HG03342 (cell line): Measurements from ENCODE around the gene ENDOU.
"Not testable (repeated sequence)": the region's sequence is repeated elsewhere in the genome, so short reads cannot be mapped to it uniquely, and the experiment has no call there.

ENCODE experiments used
- ATAC-seq: cut with Tn5 transposase; IDR thresholded peaks from one replicate; pipeline ENCODE4 v1.9.1; 2021; ENCODE audit warnings: mild to moderate bottlenecking, moderate library complexity; ENCODE audit not compliant: unreplicated experiment

Gene ENDOU

DNA sequence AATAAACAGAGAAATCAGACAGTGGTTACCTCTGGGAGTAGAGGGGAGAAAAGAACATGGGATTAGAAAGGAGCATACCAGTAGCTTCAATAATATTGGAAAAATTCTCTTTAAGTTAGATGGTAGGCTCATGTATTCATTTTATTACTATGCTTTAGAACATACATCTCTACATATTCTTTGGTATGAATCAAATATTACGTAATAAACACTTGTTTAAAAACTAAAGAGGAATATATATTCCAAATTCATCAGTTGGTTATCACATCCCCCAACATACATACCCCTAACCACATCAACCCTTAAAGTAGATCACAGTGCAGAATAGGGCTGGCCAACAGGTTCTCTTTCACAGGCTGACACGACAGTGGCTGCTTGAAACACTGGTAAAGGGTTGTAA is 25.0 kb downstream of the ENDOU start:
- no peak for ATAC-seq

DNA sequence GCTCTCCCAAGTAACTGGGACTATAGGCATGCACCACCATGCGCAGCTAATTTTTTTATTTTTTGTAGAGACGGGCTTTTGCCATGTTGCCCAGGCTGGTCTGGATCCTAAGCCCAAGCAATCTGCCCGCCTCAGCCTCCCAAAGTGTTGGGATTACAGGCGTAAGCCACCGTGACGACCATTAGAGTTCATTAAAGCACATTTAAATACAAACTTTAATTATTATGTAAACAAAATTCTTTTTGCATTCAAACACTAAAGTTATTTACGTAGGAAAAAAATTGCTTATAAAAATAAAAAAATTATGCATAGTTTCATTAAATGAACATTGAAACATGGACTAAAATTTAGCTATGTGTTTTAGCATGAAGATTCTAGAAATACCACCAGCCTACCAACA is 26.7 kb downstream of the ENDOU start:
- ATAC-seq, result no peak

GRCh38 chr12:47698055-47698454 is 27.2 kb downstream of the ENDOU start:
- ATAC-seq, result no peak

- ATAC-seq, result no peak
Measured at GRCh38 chr12:47689215-47689614, 36.1 kb downstream of the ENDOU start.

- no peak for ATAC-seq
Measured at GRCh38 chr12:47687636-47688035, 37.7 kb downstream of the ENDOU start.

DNA sequence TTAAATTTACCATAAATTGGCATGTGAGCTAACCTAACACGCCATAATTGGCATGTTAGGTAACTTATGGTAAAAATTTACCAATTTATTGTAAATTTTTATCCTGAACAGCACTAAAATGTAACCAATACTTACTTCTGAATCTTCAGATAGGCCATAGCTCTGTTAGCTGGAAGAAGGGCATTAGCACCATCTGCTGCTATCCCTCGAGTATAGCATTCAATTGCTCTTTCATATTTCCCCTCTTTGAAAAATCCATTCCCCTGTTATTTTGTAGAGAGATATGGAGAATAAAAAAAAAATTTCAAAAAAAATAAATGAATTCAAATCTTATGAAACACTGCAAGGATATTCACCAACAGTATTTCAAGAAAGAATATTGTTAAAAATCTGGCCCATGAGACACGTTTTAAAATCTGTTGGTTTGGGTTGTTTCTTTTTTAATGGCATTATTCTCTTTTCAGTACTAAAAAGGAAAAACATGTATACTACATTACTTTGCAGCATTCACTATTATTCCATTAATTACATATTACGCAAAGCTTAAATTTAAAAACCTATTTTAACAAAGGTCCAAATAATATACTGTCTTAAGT is 38.5 kb downstream of the ENDOU start:
- no peak for ATAC-seq

DNA sequence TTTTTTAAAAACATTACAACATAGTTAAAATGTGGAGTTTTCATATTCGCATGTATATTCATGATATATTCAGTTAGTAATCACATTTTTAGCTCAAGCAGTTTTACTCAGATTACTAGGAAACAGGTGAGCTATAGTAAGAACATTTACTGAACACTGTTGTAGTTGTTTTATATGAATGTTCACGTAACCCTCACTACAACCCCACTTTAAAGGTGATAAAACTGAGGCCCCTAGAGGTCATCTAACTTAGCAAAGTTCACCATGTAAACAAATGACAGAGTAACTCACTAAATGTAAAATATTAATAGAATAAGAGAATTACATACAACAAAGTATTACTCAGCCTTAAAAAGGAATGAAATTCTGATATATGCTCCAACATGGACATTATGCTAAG is 45.5 kb downstream of the ENDOU start:
- no peak for ATAC-seq

DNA sequence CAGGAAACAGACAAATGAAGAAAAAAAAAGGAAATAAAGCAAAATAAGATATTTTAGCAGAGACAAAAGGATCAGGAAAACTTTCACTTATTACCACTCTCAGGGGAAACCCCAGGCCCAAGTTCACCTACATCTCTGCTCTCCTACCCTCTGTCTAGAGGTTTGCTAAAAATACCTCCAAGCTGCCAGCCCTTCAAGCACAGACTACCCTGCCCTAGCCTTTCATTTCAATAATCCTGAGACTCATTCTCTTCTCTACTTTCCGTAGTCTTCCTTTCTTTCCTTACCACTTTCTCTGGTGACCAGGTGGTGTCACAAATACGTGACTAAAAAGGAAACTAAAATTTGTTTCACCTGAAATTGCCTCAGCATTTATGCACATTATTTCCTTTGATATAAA is 53.2 kb downstream of the ENDOU start:
- ATAC-seq, result no peak

- ATAC-seq, result not testable (repeated sequence)
Measured at GRCh38 chr12:47667935-47668334, 57.4 kb downstream of the ENDOU start.
